Activated naive CD8-positive, alpha-beta T cell treated with anti-CD3 and anti-CD28 coated beads for 36 hours (primary cell): ENCODE data around the gene ZC3H7B. TPM values are rescaled to one million over a fixed set of nuclear protein-coding genes. Genes with fewer than 3 reads are reported as not detected.

ENCODE experiments used
- DNase-seq: peaks from one replicate; pipeline ENCODE4 v3.0.0; 2021
- H3K27ac Mint-ChIP-seq: one replicate; pipeline ENCODE4 v1.8.0; 2022; ENCODE audit warnings: mild to moderate bottlenecking, moderate library complexity, mixed read lengths
- H3K27me3 Mint-ChIP-seq: one replicate; pipeline ENCODE4 v1.8.0; 2022; ENCODE audit warnings: mild to moderate bottlenecking, mixed read lengths
- H3K36me3 Mint-ChIP-seq: one replicate; pipeline ENCODE4 v1.8.0; 2021; ENCODE audit warnings: mild to moderate bottlenecking, mixed read lengths
- H3K4me1 Mint-ChIP-seq: one replicate; pipeline ENCODE4 v1.8.0; 2021; ENCODE audit warnings: mixed read lengths
- H3K4me3 Mint-ChIP-seq: one replicate; pipeline ENCODE4 v1.8.0; 2022; ENCODE audit warnings: mild to moderate bottlenecking, moderate library complexity, mixed read lengths
- H3K9me3 Mint-ChIP-seq: one replicate; pipeline ENCODE4 v1.8.0; 2022; ENCODE audit warnings: mixed read lengths
- total RNA-seq, 2 experiments: library from RNA; stranded (reverse); gene quantifications; one replicate each; pipeline ENCODE4 v1.2.3, GENCODE V29; 2021

Gene ZC3H7B
- total RNA-seq, 2 experiments from 2014 or later, result 58.8 to 59.9 TPM

GRCh38 chr22:41302021-41302767 is 869 bp downstream of the ZC3H7B start:
- no peaks in the 10 kb centered on the region for H3K9me3 Mint-ChIP-seq
- peak overlapping the region; percentile 73 for H3K4me3 Mint-ChIP-seq
- DNase-seq, result peak; percentile 25
- H3K4me1 Mint-ChIP-seq, result peaks cover 40% of the 10 kb centered on the region
- H3K36me3 Mint-ChIP-seq, result peaks cover 12% of the 10 kb centered on the region
- no peaks in the 10 kb centered on the region for H3K27me3 Mint-ChIP-seq
- peak overlapping the region; percentile 84 for H3K27ac Mint-ChIP-seq

- no peaks in the 10 kb centered on the region for H3K27me3 Mint-ChIP-seq
- peaks cover 14% of the 10 kb centered on the region for H3K36me3 Mint-ChIP-seq
- no peak for DNase-seq
- peak overlapping the region; percentile 84 for H3K27ac Mint-ChIP-seq
- H3K9me3 Mint-ChIP-seq, result no peaks in the 10 kb centered on the region
- peaks cover 46% of the 10 kb centered on the region for H3K4me1 Mint-ChIP-seq
- peak overlapping the region; percentile 73 for H3K4me3 Mint-ChIP-seq
Measured at GRCh38 chr22:41302811-41303210, 1.5 kb downstream of the ZC3H7B start.

- H3K27me3 Mint-ChIP-seq, result no peaks in the 10 kb centered on the region
- H3K4me1 Mint-ChIP-seq, result peaks cover 50% of the 10 kb centered on the region
- H3K27ac Mint-ChIP-seq, result no peak overlapping the region
- DNase-seq, result no peak
- no peak overlapping the region for H3K4me3 Mint-ChIP-seq
- no peaks in the 10 kb centered on the region for H3K9me3 Mint-ChIP-seq
- peaks cover 20% of the 10 kb centered on the region for H3K36me3 Mint-ChIP-seq
Measured at GRCh38 chr22:41305646-41306045, 4.3 kb downstream of the ZC3H7B start.

- H3K27ac Mint-ChIP-seq, result no peak overlapping the region
- no peak overlapping the region for H3K4me3 Mint-ChIP-seq
- H3K9me3 Mint-ChIP-seq, result no peaks in the 10 kb centered on the region
- H3K27me3 Mint-ChIP-seq, result no peaks in the 10 kb centered on the region
- peaks cover 24% of the 10 kb centered on the region for H3K36me3 Mint-ChIP-seq
- DNase-seq, result no peak
- peaks cover 50% of the 10 kb centered on the region for H3K4me1 Mint-ChIP-seq
Measured at GRCh38 chr22:41308054-41308453, 6.7 kb downstream of the ZC3H7B start.

GRCh38 chr22:41308544-41308947 is 7.2 kb downstream of the ZC3H7B start:
- Mint-ChIP-seq H3K27me3 (no peaks in the 10 kb centered on the region), H3K4me3 (no peak overlapping the region), H3K36me3 (peaks cover 23% of the 10 kb centered on the region), H3K4me1 (peaks cover 46% of the 10 kb centered on the region), H3K9me3 (no peaks in the 10 kb centered on the region), H3K27ac (no peak overlapping the region)
- DNase-seq, result no peak

- Mint-ChIP-seq H3K36me3 (peaks cover 18% of the 10 kb centered on the region), H3K27me3 (no peaks in the 10 kb centered on the region), H3K27ac (no peak overlapping the region), H3K9me3 (no peaks in the 10 kb centered on the region), H3K4me1 (peaks cover 36% of the 10 kb centered on the region), H3K4me3 (no peak overlapping the region)
- DNase-seq, result no peak
Measured at GRCh38 chr22:41310336-41310735, 9.0 kb downstream of the ZC3H7B start.

- Mint-ChIP-seq H3K4me3 (no peak overlapping the region), H3K4me1 (peaks cover 31% of the 10 kb centered on the region), H3K27ac (no peak overlapping the region), H3K36me3 (peaks cover 18% of the 10 kb centered on the region), H3K27me3 (no peaks in the 10 kb centered on the region), H3K9me3 (no peaks in the 10 kb centered on the region)
- DNase-seq, result no peak
Measured at GRCh38 chr22:41311487-41311886, 10.2 kb downstream of the ZC3H7B start.

GRCh38 chr22:41314821-41315220 is 13.5 kb downstream of the ZC3H7B start:
- Mint-ChIP-seq H3K4me3 (no peak overlapping the region), H3K36me3 (peaks cover 17% of the 10 kb centered on the region), H3K9me3 (no peaks in the 10 kb centered on the region), H3K4me1 (peaks cover 21% of the 10 kb centered on the region), H3K27ac (no peak overlapping the region), H3K27me3 (no peaks in the 10 kb centered on the region)
- no peak for DNase-seq

GRCh38 chr22:41315586-41315985 is 14.3 kb downstream of the ZC3H7B start:
- peaks cover 16% of the 10 kb centered on the region for H3K36me3 Mint-ChIP-seq

GRCh38 chr22:41320416-41321240 is 19.3 kb downstream of the ZC3H7B start:
- Mint-ChIP-seq H3K36me3 (peaks cover 25% of the 10 kb centered on the region), H3K9me3 (no peaks in the 10 kb centered on the region), H3K4me3 (no peak overlapping the region), H3K27me3 (no peaks in the 10 kb centered on the region), H3K27ac (no peak overlapping the region), H3K4me1 (peaks cover 4% of the 10 kb centered on the region)
- no peak for DNase-seq

More at GRCh38 chr22:41315586-41315985, 14.3 kb downstream of the ZC3H7B start:
- H3K4me1 Mint-ChIP-seq, result peaks cover 18% of the 10 kb centered on the region
- no peaks in the 10 kb centered on the region for H3K27me3 Mint-ChIP-seq
- H3K27ac Mint-ChIP-seq, result no peak overlapping the region
- no peak for DNase-seq
- no peaks in the 10 kb centered on the region for H3K9me3 Mint-ChIP-seq
- H3K4me3 Mint-ChIP-seq, result no peak overlapping the region

GRCh38 chr22:41324821-41325528 is 23.6 kb downstream of the ZC3H7B start:
- DNase-seq, result no peak
- no peak overlapping the region for H3K4me3 Mint-ChIP-seq
- no peaks in the 10 kb centered on the region for H3K9me3 Mint-ChIP-seq
- no peaks in the 10 kb centered on the region for H3K27me3 Mint-ChIP-seq
- no peaks in the 10 kb centered on the region for H3K4me1 Mint-ChIP-seq
- no peak overlapping the region for H3K27ac Mint-ChIP-seq
- H3K36me3 Mint-ChIP-seq, result peaks cover 18% of the 10 kb centered on the region

GRCh38 chr22:41327124-41327523 is 25.8 kb downstream of the ZC3H7B start:
- H3K36me3 Mint-ChIP-seq, result peaks cover 15% of the 10 kb centered on the region
- no peak overlapping the region for H3K27ac Mint-ChIP-seq
- no peaks in the 10 kb centered on the region for H3K9me3 Mint-ChIP-seq
- H3K4me1 Mint-ChIP-seq, result no peaks in the 10 kb centered on the region
- H3K4me3 Mint-ChIP-seq, result no peak overlapping the region
- no peak for DNase-seq
- H3K27me3 Mint-ChIP-seq, result no peaks in the 10 kb centered on the region

- H3K4me3 Mint-ChIP-seq, result no peak overlapping the region
- H3K27me3 Mint-ChIP-seq, result no peaks in the 10 kb centered on the region
- no peak overlapping the region for H3K27ac Mint-ChIP-seq
- peaks cover 8% of the 10 kb centered on the region for H3K36me3 Mint-ChIP-seq
- H3K4me1 Mint-ChIP-seq, result peaks cover 2% of the 10 kb centered on the region
- H3K9me3 Mint-ChIP-seq, result no peaks in the 10 kb centered on the region
- no peak for DNase-seq
Measured at GRCh38 chr22:41330169-41330568, 28.8 kb downstream of the ZC3H7B start.

GRCh38 chr22:41332217-41332939 is 31.1 kb downstream of the ZC3H7B start:
- H3K27me3 Mint-ChIP-seq, result no peaks in the 10 kb centered on the region
- no peak overlapping the region for H3K4me3 Mint-ChIP-seq
- H3K4me1 Mint-ChIP-seq, result peaks cover 11% of the 10 kb centered on the region
- H3K27ac Mint-ChIP-seq, result no peak overlapping the region
- H3K9me3 Mint-ChIP-seq, result no peaks in the 10 kb centered on the region
- H3K36me3 Mint-ChIP-seq, result peaks cover 9% of the 10 kb centered on the region
- DNase-seq, result no peak
